ENCODE results near the gene TAS2R40.
"Not testable (repeated sequence)": the region's sequence is repeated elsewhere in the genome, so short reads cannot be mapped to it uniquely, and the experiment has no call there.

DNA sequence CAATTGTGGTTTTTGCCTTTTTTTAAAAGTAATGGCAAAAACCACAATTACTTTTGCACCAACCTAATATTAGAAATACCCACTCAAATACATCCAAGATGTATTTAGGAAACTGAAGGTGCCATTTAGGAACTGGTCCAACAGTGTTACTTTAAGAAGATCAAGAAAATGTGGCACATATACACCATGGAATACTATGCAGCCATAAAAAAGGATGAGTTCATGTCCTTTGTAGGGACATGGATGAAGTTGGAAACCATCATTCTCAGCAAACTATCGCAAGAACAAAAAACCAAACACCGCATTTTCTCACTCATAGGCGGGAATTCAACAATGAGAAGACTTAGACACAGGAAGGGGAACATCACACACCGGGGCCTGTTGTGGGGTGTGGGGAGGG is 41.1 kb upstream of the TAS2R40 start:
- TF ChIP-seq CTCF (IDR thresholded peaks at IDR 0.05; ENCODE audit: insufficient read depth, low read length); POLR2AphosphoS5 (IDR thresholded peaks at IDR 0.05; ENCODE audit: low read depth); SPI1 (IDR thresholded peaks at IDR 0.05; ENCODE audit: borderline replicate concordance, low read depth); REST (IDR thresholded peaks at IDR 0.05; ENCODE audit: insufficient replicate concordance, low read depth); GABPA (IDR thresholded peaks at IDR 0.05; ENCODE audit: low read depth): not testable (repeated sequence)
